IMR-90 (cell line): Measurements from ENCODE around the gene GLIS1. TPM values are rescaled to one million over a fixed set of nuclear protein-coding genes. Genes with fewer than 3 reads are reported as not detected.

ENCODE experiments used
- ATAC-seq: fragments of 200-7000 bp; cut with Tn5 transposase; 2 replicates; pipeline ENCODE4 v1.9.1; 2020; ENCODE audit warnings: low read depth, mild to moderate bottlenecking, moderate library complexity
- BruUV-seq: library from RNA; stranded (reverse); fragments of 400-500 nt; replicated peaks from 2 replicates; lab custom pipeline; 2021; lab: Mats Ljungman, UMichigan
- CTCF ChIA-PET: fragments of 300-600 bp; formaldehyde crosslinking; extraction: SDS; loops from one replicate; lab custom pipeline; 2021; ENCODE audit warnings: antibody characterized with exemption; lab: Yijun Ruan, JAX
- POLR2A ChIA-PET: fragments of 300-600 bp; sonication (Branson Sonifier 250); formaldehyde crosslinking; loops from one replicate; lab custom pipeline; 2022; ENCODE audit warnings: antibody characterized with exemption; ENCODE audit not compliant: unreplicated experiment; lab: Charles Lee
- DNase-seq: peaks from one replicate; pipeline ENCODE4 v3.0.0; 2013
- H2AFZ ChIP-seq: replicated peaks from 2 replicates; pipeline ENCODE3; 2013; ENCODE audit warnings: low read length, mild to moderate bottlenecking; ENCODE audit not compliant: poor library complexity
- H2AK5ac ChIP-seq: 2 replicates; pipeline ENCODE4 v1.6.1; 2013; ENCODE audit warnings: low read depth, low read length, inconsistent platforms
- H2AK9ac ChIP-seq: replicated peaks from 2 replicates; pipeline ENCODE3; 2013; ENCODE audit warnings: mild to moderate bottlenecking, low read depth, low read length, moderate library complexity; ENCODE audit not compliant: poor library complexity
- H2BK120ac ChIP-seq: 2 replicates; pipeline ENCODE4 v1.6.1; 2013; ENCODE audit warnings: low read depth, low read length, inconsistent platforms
- H2BK15ac ChIP-seq: 3 replicates; pipeline ENCODE4 v1.6.1; 2013; ENCODE audit warnings: low read depth, low read length, inconsistent platforms
- H2BK20ac ChIP-seq: 2 replicates; pipeline ENCODE4 v1.6.1; 2013; ENCODE audit warnings: low read depth, mild to moderate bottlenecking, inconsistent platforms, low read length, moderate library complexity
- H2BK5ac ChIP-seq: 2 replicates; pipeline ENCODE4 v1.6.1; 2013; ENCODE audit warnings: mild to moderate bottlenecking, low read depth, low read length, inconsistent platforms; ENCODE audit not compliant: poor library complexity, severe bottlenecking
- H3K14ac ChIP-seq: replicated peaks from 2 replicates; pipeline ENCODE4 v1.6.1; 2013; ENCODE audit warnings: low read depth, low read length, inconsistent platforms
- H3K18ac ChIP-seq: 2 replicates; pipeline ENCODE4 v1.6.1; 2013; ENCODE audit warnings: low read depth, low read length, control low read depth
- H3K23ac ChIP-seq: 2 replicates; pipeline ENCODE4 v1.6.1; 2013; ENCODE audit warnings: low read depth, low read length, inconsistent platforms
- H3K27ac ChIP-seq: 2 replicates; pipeline ENCODE4 v1.5.1; 2013; ENCODE audit warnings: mild to moderate bottlenecking, control low read depth, low read length; ENCODE audit not compliant: insufficient read depth
- H3K27me3 ChIP-seq: 2 replicates; pipeline ENCODE4 v1.6.1; 2013; ENCODE audit warnings: low read length; ENCODE audit not compliant: control insufficient read depth, insufficient read depth
- H3K36me3 ChIP-seq: 2 replicates; pipeline ENCODE4 v1.6.1; 2013; ENCODE audit warnings: low read length, mixed read lengths; ENCODE audit not compliant: control insufficient read depth, insufficient read depth
- H3K4ac ChIP-seq: 2 replicates; pipeline ENCODE4 v1.6.1; 2013; ENCODE audit warnings: low read depth, low read length, inconsistent platforms
- H3K4me1 ChIP-seq: 2 replicates; pipeline ENCODE4 v1.6.1; 2013; ENCODE audit warnings: low read length, mixed read lengths; ENCODE audit not compliant: control insufficient read depth, insufficient read depth
- H3K4me2 ChIP-seq: 2 replicates; pipeline ENCODE4 v1.6.1; 2013; ENCODE audit warnings: low read depth, mild to moderate bottlenecking, control low read depth, low read length, moderate library complexity
- H3K4me3 ChIP-seq: 2 replicates; pipeline ENCODE4 v1.5.1; 2013; ENCODE audit warnings: low read depth, mild to moderate bottlenecking, control low read depth, low read length, moderate library complexity; ENCODE audit not compliant: insufficient read depth
- H3K56ac ChIP-seq: 2 replicates; pipeline ENCODE4 v1.6.1; 2013; ENCODE audit warnings: low read length, inconsistent platforms; ENCODE audit not compliant: insufficient read depth; ENCODE audit errors: extremely low read depth
- H3K79me1 ChIP-seq, 2 experiments: 2 replicates each; pipeline ENCODE4 v1.6.1; 2013; ENCODE audit warnings: low read length in 2 of 2, inconsistent platforms in 1 of 2, low read depth in 1 of 2
- H3K9ac ChIP-seq: 2 replicates; pipeline ENCODE4 v1.6.1; 2013; ENCODE audit warnings: low read depth, low read length, control low read depth
- H3K9me1 ChIP-seq: 2 replicates; pipeline ENCODE4 v1.6.1; 2013; ENCODE audit warnings: low read length, inconsistent platforms; ENCODE audit not compliant: insufficient read depth
- H3K9me3 ChIP-seq: 2 replicates; pipeline ENCODE4 v1.6.1; 2013; ENCODE audit warnings: low read length; ENCODE audit not compliant: control insufficient read depth, insufficient read depth
- H4K20me1 ChIP-seq: 2 replicates; pipeline ENCODE4 v1.6.1; 2013; ENCODE audit warnings: low read length, inconsistent platforms; ENCODE audit not compliant: insufficient read depth
- H4K5ac ChIP-seq: 2 replicates; pipeline ENCODE4 v1.6.1; 2013; ENCODE audit warnings: mild to moderate bottlenecking, low read depth, low read length, control low read depth
- H4K8ac ChIP-seq, 2 experiments: 2 replicates each; pipeline ENCODE4 v1.6.1; 2013; ENCODE audit warnings: low read depth in 2 of 2, low read length in 2 of 2, control low read depth in 1 of 2, inconsistent platforms in 1 of 2
- H4K91ac ChIP-seq: 2 replicates; pipeline ENCODE4 v1.6.1; 2013; ENCODE audit warnings: low read depth, low read length, inconsistent platforms; ENCODE audit not compliant: insufficient read depth
- CHD1 ChIP-seq: IDR thresholded peaks from 2 replicates; pipeline ENCODE4 v1.6.1; 2012; ENCODE audit warnings: low read depth, low read length, improper control_type of control experiment
- FOS ChIP-seq: fragments of 150-350 bp; IDR thresholded peaks from 2 replicates; pipeline ENCODE4 v1.6.1; 2016; ENCODE audit warnings: low read depth, low read length
- NFE2L2 ChIP-seq: fragments of 150-350 bp; IDR thresholded peaks from 2 replicates; pipeline ENCODE4 v1.6.1; 2016; ENCODE audit warnings: low read depth, mild to moderate bottlenecking, low read length
- RCOR1 ChIP-seq: IDR thresholded peaks from 2 replicates; pipeline ENCODE4 v1.6.1; 2012; ENCODE audit warnings: mild to moderate bottlenecking, low read length, improper control_type of control experiment; ENCODE audit not compliant: insufficient replicate concordance
- RFX5 ChIP-seq: IDR thresholded peaks from 2 replicates; pipeline ENCODE4 v1.8.0; 2012; ENCODE audit warnings: low read depth, mild to moderate bottlenecking, low read length, moderate library complexity
- WGBS, 2 experiments: methylation state at CpG; one replicate each; pipeline versions ENCODE4 v1.1.5 to v1.1.7; 2013; ENCODE audit warnings: missing lambda C conversion rate in 2 of 2; ENCODE audit not compliant: insufficient read length in 1 of 2; ENCODE audit errors: extremely low coverage in 2 of 2; 5-methylcytosine and 5-hydroxymethylcytosine counted together
- dilution Hi-C: fragments of 300-500 bp; cut with HindIII; formaldehyde crosslinking; loops from one replicate; pipeline ENCODE4 v1.14.3; 2018; ENCODE audit warnings: low sequenced_read_pairs; ENCODE audit not compliant: unreplicated experiment
- in situ Hi-C: fragments of 300-500 bp; cut with MboI; formaldehyde crosslinking; loops from 3 replicates; pipeline ENCODE4 v1.14.3; 2019; ENCODE audit warnings: low sequenced_read_pairs, inconsistent platforms, mixed read lengths
- intact Hi-C: fragments of 100-400 bp; cut with micrococcal nuclease; formaldehyde crosslinking; loops from 2 replicates; pipeline ENCODE4 v1.10.0; 2022
- polyA plus RNA-seq, 3 experiments: library from polyadenylated mRNA; depleted of rRNA; stranded (reverse); fragments of >200 nt; gene quantifications; 2 replicates each; pipeline ENCODE4 v1.2.3, GENCODE V29; 2012; ENCODE audit warnings: low replicate concordance in 1 of 3
- total RNA-seq: library from RNA; depleted of rRNA; stranded (reverse); fragments of >200 nt; gene quantifications from 2 replicates; pipeline ENCODE4 v1.2.3, GENCODE V29; 2012
- TF ChIP-seq, protein P1 (sequence below): fragments of 150-350 bp; IDR thresholded peaks from 2 replicates; pipeline ENCODE4 v1.6.1; 2016; ENCODE audit warnings: low read depth, mild to moderate bottlenecking, low read length, moderate library complexity, borderline replicate concordance
- TF ChIP-seq, protein P2 (sequence below): fragments of 150-350 bp; IDR thresholded peaks from 2 replicates; pipeline ENCODE4 v1.6.1; 2017; ENCODE audit warnings: mild to moderate bottlenecking, antibody characterized with exemption, low read length, low read depth

GLIS1 gene
- total and polyA plus RNA-seq, 2 of the 4 experiments (the other 2 are of a cell fraction) = 0.18 to 2.3 TPM

DNA sequence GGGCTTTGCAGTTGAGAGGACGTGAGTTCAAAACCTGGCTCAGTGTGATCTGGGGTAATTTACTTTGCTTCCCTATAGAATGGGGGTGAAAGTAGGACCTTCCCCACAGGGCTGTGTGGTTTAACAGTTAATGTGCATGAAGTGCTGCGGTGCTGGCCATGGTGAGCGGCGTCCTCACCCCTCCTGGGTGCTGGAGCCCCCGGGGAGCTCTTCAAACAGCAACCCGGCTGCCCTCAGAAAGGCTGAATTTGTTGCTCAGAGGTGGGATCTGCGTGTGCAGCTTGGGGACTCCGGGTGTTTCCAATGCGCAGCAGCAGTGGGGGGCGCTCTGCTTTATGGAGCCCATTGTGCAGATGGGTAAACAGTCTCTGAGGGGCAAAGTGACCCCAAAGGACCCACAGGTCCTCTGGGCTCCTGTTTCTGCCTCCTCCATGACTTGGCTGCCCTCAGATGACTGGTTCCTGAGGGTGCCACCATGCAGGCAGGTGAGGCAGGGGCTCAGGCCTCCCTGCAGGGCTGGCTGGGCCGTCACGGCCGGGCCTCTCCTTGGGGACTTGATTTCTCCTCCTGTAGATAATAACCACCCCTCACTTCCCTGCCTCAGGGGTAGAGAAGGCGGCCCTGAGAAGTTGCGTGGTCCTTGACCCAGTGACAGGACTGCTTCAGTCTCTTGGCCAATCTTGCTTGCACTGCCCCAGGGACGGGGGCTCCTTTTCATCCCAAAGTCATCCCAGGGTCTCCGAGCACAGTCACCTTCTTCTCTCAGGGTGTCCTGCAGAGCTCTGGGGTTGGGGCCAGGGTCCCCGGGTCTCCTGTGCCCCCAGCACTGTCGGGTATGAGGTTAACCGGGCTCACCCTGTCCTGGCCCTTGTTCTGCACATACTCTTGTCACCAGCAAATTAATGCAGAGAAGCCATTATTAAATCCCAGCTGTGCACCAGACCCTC lies 239.4 kb downstream of the GLIS1 start:
- Histone ChIP-seq H4K91ac (no peak overlapping the region), H4K5ac (no peak overlapping the region), H3K56ac (no peak overlapping the region), H2BK5ac (no peak overlapping the region), H2BK120ac (no peak overlapping the region), H2BK20ac (no peak overlapping the region), H3K4me2 (no peak overlapping the region), H2AK5ac (no peak overlapping the region), H3K9ac (no peak overlapping the region), H3K18ac (no peak overlapping the region), H2BK15ac (no peak overlapping the region), H4K20me1 (no peaks in the 10 kb centered on the region), H3K4me3 (no peak overlapping the region), H3K36me3 (no peaks in the 10 kb centered on the region), H3K27me3 (peaks cover 29% of the 10 kb centered on the region), H3K9me1 (no peaks in the 10 kb centered on the region), H4K8ac (no peak overlapping the region), H3K79me1 (no peaks in the 10 kb centered on the region), H3K4ac (no peak overlapping the region), H3K9me3 (no peaks in the 10 kb centered on the region), H3K14ac (no peak overlapping the region), H2AFZ (no peak overlapping the region), H3K23ac (no peak overlapping the region), H3K27ac (no peak overlapping the region), H3K4me1 (peaks cover 4% of the 10 kb centered on the region; the same call in 1 of the 2 replicates), H2AK9ac (no peak overlapping the region)
- WGBS, 2 experiments = 85% methylated on average over 3 of the region's 20 CpGs; no CpG with 5 or more reads in 1 of the 2 experiments
- ChIA-PET CTCF (no interaction called here), POLR2A (no interaction called here)
- BruUV-seq = no TSS peak
- no peak for DNase-seq
- dilution Hi-C loops (no loop called here), intact Hi-C loops (no loop called here), in situ Hi-C loops (no loop called here)
- no peak for TF ChIP-seq RCOR1
- no peak for TF ChIP-seq RFX5
- no peak for TF ChIP-seq NFE2L2
- TF ChIP-seq, protein P1, sequence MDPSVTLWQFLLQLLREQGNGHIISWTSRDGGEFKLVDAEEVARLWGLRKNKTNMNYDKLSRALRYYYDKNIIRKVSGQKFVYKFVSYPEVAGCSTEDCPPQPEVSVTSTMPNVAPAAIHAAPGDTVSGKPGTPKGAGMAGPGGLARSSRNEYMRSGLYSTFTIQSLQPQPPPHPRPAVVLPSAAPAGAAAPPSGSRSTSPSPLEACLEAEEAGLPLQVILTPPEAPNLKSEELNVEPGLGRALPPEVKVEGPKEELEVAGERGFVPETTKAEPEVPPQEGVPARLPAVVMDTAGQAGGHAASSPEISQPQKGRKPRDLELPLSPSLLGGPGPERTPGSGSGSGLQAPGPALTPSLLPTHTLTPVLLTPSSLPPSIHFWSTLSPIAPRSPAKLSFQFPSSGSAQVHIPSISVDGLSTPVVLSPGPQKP = no peak
- TF ChIP-seq CHD1 = no peak
- no peak for TF ChIP-seq FOS
- TF ChIP-seq, protein P2, sequence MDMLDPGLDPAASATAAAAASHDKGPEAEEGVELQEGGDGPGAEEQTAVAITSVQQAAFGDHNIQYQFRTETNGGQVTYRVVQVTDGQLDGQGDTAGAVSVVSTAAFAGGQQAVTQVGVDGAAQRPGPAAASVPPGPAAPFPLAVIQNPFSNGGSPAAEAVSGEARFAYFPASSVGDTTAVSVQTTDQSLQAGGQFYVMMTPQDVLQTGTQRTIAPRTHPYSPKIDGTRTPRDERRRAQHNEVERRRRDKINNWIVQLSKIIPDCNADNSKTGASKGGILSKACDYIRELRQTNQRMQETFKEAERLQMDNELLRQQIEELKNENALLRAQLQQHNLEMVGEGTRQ = no peak
- no peak for ATAC-seq
